K562 (cell line): ENCODE data around the gene LPCAT1. TPM values are rescaled to one million over a fixed set of nuclear protein-coding genes. Genes with fewer than 3 reads are reported as not detected.

Source experiments
- ATAC-seq: fragments of 200-7000 bp; cut with Tn5 transposase; 3 replicates; pipeline ENCODE4 v1.9.1; 2020; ENCODE audit warnings: moderate library complexity
- BruUV-seq: library from RNA; stranded (reverse); fragments of 400-500 nt; replicated peaks from 2 replicates; lab custom pipeline; 2021; lab: Mats Ljungman, UMichigan
- CTCF ChIA-PET: fragments of 300-600 bp; formaldehyde crosslinking; extraction: SDS; loops from one replicate; lab custom pipeline; 2021; ENCODE audit warnings: low intra/inter-chr PET ratio; lab: Yijun Ruan, JAX
- POLR2A ChIA-PET: fragments of 300-600, 350-650 bp; sonication (Branson Sonifier 250); formaldehyde crosslinking; extraction: SDS; loops from one replicate; lab custom pipeline; 2021; ENCODE audit warnings: antibody characterized with exemption, inconsistent platforms; lab: Yijun Ruan, JAX
- DNase-seq, 4 experiments: peaks; one replicate each; pipeline versions ENCODE4 v3.0.0 to v3.0.0-alpha.2; 2011 to 2018; ENCODE audit warnings: low spot score in 3 of 4, mixed read lengths in 3 of 4; ENCODE audit errors: extremely low read depth in 1 of 4
- FAIRE-seq: peaks from 2 replicates; lab custom pipeline; 2011; peaks lifted over from hg19 to GRCh38; lab: Jason Lieb, UNC
- H2AFZ ChIP-seq: 2 replicates; pipeline ENCODE4 v1.6.0; 2011; ENCODE audit warnings: low read depth, low read length, control low read depth, inconsistent platforms
- H3K27ac ChIP-seq: fragments of 200-600 bp; 3 replicates; pipeline ENCODE4 v1.8.0; 2011; ENCODE audit warnings: low read depth, mild to moderate bottlenecking, control low read depth, inconsistent platforms, low read length, moderate library complexity, mixed read lengths; ENCODE audit errors: extremely low read depth
- H3K27me3 ChIP-seq, 2 experiments: fragments of 300-600 bp in 1 of 2; 2 replicates in 1 of 2; 3 replicates in 1 of 2; pipeline versions ENCODE4 v1.6.0 to v1.8.0; 2011; ENCODE audit warnings: inconsistent platforms in 2 of 2, low read length in 2 of 2, mild to moderate bottlenecking in 1 of 2, mixed read lengths in 1 of 2, moderate library complexity in 1 of 2; ENCODE audit not compliant: control insufficient read depth in 2 of 2, insufficient read depth in 2 of 2
- H3K36me3 ChIP-seq: fragments of 300-600 bp; 3 replicates; pipeline ENCODE4 v1.8.0; 2011; ENCODE audit warnings: mild to moderate bottlenecking, low read length, inconsistent platforms; ENCODE audit not compliant: control insufficient read depth, insufficient read depth
- H3K4me1 ChIP-seq, 2 experiments: fragments of 200-600 bp in 1 of 2; replicated peaks in 1 of 2; 2 replicates in 1 of 2; 3 replicates in 1 of 2; pipeline versions ENCODE4 v1.5.1 to v1.8.0; 2011; ENCODE audit warnings: inconsistent platforms in 2 of 2, low read length in 2 of 2, mild to moderate bottlenecking in 1 of 2, mixed read lengths in 1 of 2, moderate library complexity in 1 of 2; ENCODE audit not compliant: control insufficient read depth in 2 of 2, insufficient read depth in 2 of 2
- H3K4me2 ChIP-seq: 2 replicates; pipeline ENCODE4 v1.6.1; 2011; ENCODE audit warnings: low read length, control low read depth, inconsistent platforms, mixed read lengths; ENCODE audit not compliant: insufficient read depth
- H3K4me3 ChIP-seq: fragments of 200-600 bp; sonication (generic), shearing (Covaris generic); 2 replicates; pipeline ENCODE4 v1.5.1; 2016; ENCODE audit warnings: control low read depth, inconsistent platforms
- H3K79me2 ChIP-seq: fragments of 200-600 bp; 3 replicates; pipeline ENCODE4 v1.8.0; 2011; ENCODE audit warnings: low read length, inconsistent platforms; ENCODE audit not compliant: control insufficient read depth, insufficient read depth
- H3K9ac ChIP-seq, 2 experiments: 2 replicates each; pipeline versions ENCODE4 v1.6.0 to v1.6.1; 2011; ENCODE audit warnings: low read depth in 2 of 2, low read length in 2 of 2, control low read depth in 1 of 2, inconsistent platforms in 1 of 2, mild to moderate bottlenecking in 1 of 2, mixed read lengths in 1 of 2; ENCODE audit not compliant: insufficient read depth in 1 of 2
- H3K9me1 ChIP-seq: one replicate; pipeline ENCODE4 v1.6.0; 2011; ENCODE audit warnings: inconsistent platforms, mild to moderate bottlenecking, low read length, moderate library complexity; ENCODE audit not compliant: control insufficient read depth, insufficient read depth
- H3K9me3 ChIP-seq: replicated peaks from 2 replicates; pipeline ENCODE4 v1.5.1; 2011; ENCODE audit warnings: low read depth, low read length, inconsistent platforms; ENCODE audit not compliant: control insufficient read depth, insufficient read depth
- H4K20me1 ChIP-seq: replicated peaks from 2 replicates; pipeline ENCODE4 v1.6.1; 2011; ENCODE audit warnings: low read length, inconsistent platforms, mixed read lengths; ENCODE audit not compliant: control insufficient read depth, insufficient read depth
- BHLHE40 ChIP-seq: IDR thresholded peaks from 2 replicates; pipeline ENCODE4 v1.6.1; 2011; ENCODE audit warnings: low read length, improper control_type of control experiment
- CBFA2T2 ChIP-seq: fragments of 450-650 bp; conservative IDR thresholded peaks from 2 replicates; pipeline ENCODE4 v1.6.1; 2017; ENCODE audit warnings: mild to moderate bottlenecking
- COPS2 ChIP-seq: fragments of 450-650 bp; conservative IDR thresholded peaks from 2 replicates; pipeline ENCODE4 v1.6.1; 2016; ENCODE audit warnings: mild to moderate bottlenecking, moderate library complexity
- ETV1 ChIP-seq: fragments of 450-650 bp; conservative IDR thresholded peaks from 2 replicates; pipeline ENCODE4 v1.6.1; 2016; ENCODE audit warnings: missing genetic modification characterization, control low read depth, low read depth, missing compliant biosample characterization
- PHB ChIP-seq: fragments of 250-450 bp; sonication (Bioruptor Pico); IDR thresholded peaks from 2 replicates; pipeline ENCODE4 v1.5.0; 2021
- PHF20 ChIP-seq: fragments of 450-650 bp; IDR thresholded peaks from 2 replicates; pipeline ENCODE4 v1.6.1; 2018; ENCODE audit not compliant: partially characterized antibody
- STAT5B ChIP-seq: fragments of 250-450 bp; sonication (Bioruptor Pico); IDR thresholded peaks from 2 replicates; pipeline ENCODE4 v1.8.0; 2021; ENCODE audit warnings: mild to moderate bottlenecking, inconsistent platforms
- TAF1 ChIP-seq: IDR thresholded peaks from 2 replicates; pipeline ENCODE4 v1.6.1; 2011; ENCODE audit warnings: mild to moderate bottlenecking, low read length, moderate library complexity; ENCODE audit not compliant: insufficient read depth, control insufficient read depth, severe bottlenecking; ENCODE audit errors: extremely low read depth
- ZNF12 ChIP-seq: sonication (generic); formaldehyde crosslinking; IDR thresholded peaks from 2 replicates; pipeline ENCODE4 v1.4.0; 2020; ENCODE audit warnings: mild to moderate bottlenecking, missing genetic modification reagents
- ZNF217 ChIP-seq: sonication (generic); formaldehyde crosslinking; IDR thresholded peaks from 2 replicates; pipeline ENCODE4 v1.8.0; 2022; ENCODE audit warnings: mild to moderate bottlenecking, missing genetic modification reagents
- WGBS: fragments of 100-300 bp; shearing (Covaris generic); methylation state at CpG from one replicate; pipeline ENCODE4 v1.1.6; 2016; ENCODE audit warnings: low coverage, mixed read lengths; ENCODE audit not compliant: insufficient coverage; ENCODE audit errors: missing lambda C conversion rate; 5-methylcytosine and 5-hydroxymethylcytosine counted together
- in situ Hi-C: fragments of 300-500 bp; cut with MboI; formaldehyde crosslinking; loops from 4 replicates; pipeline ENCODE4 v1.15.0; 2018; ENCODE audit warnings: inconsistent platforms, mixed read lengths
- intact Hi-C: fragments of 100-400 bp; cut with micrococcal nuclease; formaldehyde crosslinking; loops from 2 replicates; pipeline ENCODE4 v1.14.2; 2022
- polyA plus RNA-seq, 8 experiments: library from polyadenylated mRNA; depleted of rRNA in 4 of 8; stranded (reverse) in 5 of 8; unstranded in 3 of 8; fragments of >200 nt; fragmentation: Nextera tagmentation in 2 of 8; fragmentation: Illumina TruSeq in 1 of 8; extraction: Ambion mirVana in 2 of 8; extraction: Trizol in 1 of 8; gene quantifications; 2 replicates each; pipeline versions ENCODE4 v1.2.1 to v1.2.3, GENCODE V29; 2011 to 2014; ENCODE audit warnings: inconsistent platforms in 1 of 8, missing spikeins in 1 of 8
- total RNA-seq, 7 experiments: library from RNA; depleted of rRNA in 6 of 7; stranded (reverse); fragments of >200 nt in 6 of 7; fragmentation: Illumina TruSeq in 2 of 7; extraction: Trizol in 2 of 7; gene quantifications; 2 replicates each; pipeline versions ENCODE4 v1.2.1 to v1.2.3, GENCODE V29; 2011 to 2021; ENCODE audit warnings: low replicate concordance in 1 of 7
- TF ChIP-seq, protein P1 (sequence below): fragments of 250-450 bp; sonication (Bioruptor Pico); IDR thresholded peaks from 2 replicates; pipeline ENCODE4 v1.4.0; 2020; ENCODE audit warnings: mild to moderate bottlenecking
- TF ChIP-seq, protein P2 (sequence below): sonication (generic); formaldehyde crosslinking; IDR thresholded peaks from 2 replicates; pipeline ENCODE4 v1.8.1; 2023; ENCODE audit warnings: mild to moderate bottlenecking, missing genetic modification reagents, moderate library complexity
- TF ChIP-seq, protein P3 (sequence below), 2 experiments: fragments of 450-650 bp in 1 of 2; sonication (generic) in 1 of 2; formaldehyde crosslinking in 1 of 2; IDR thresholded peaks in 1 of 2; conservative IDR thresholded peaks in 1 of 2; 2 replicates each; pipeline versions ENCODE4 v1.6.1 to v1.8.1; 2016 to 2023; ENCODE audit warnings: mild to moderate bottlenecking in 2 of 2, moderate library complexity in 2 of 2, inconsistent platforms in 1 of 2, missing genetic modification reagents in 1 of 2
- TF ChIP-seq, protein P4 (sequence below): fragments of 250-450 bp; sonication (Bioruptor Pico); IDR thresholded peaks from 2 replicates; pipeline ENCODE4 v1.9.0; 2021; ENCODE audit warnings: mild to moderate bottlenecking, inconsistent platforms

Gene LPCAT1
- total and polyA plus RNA-seq, 9 of the 15 experiments (the other 6 are each of a cell fraction or from before 2014, with no cell fraction given), result 0.14 to 18.4 (median 13.9) TPM

DNA sequence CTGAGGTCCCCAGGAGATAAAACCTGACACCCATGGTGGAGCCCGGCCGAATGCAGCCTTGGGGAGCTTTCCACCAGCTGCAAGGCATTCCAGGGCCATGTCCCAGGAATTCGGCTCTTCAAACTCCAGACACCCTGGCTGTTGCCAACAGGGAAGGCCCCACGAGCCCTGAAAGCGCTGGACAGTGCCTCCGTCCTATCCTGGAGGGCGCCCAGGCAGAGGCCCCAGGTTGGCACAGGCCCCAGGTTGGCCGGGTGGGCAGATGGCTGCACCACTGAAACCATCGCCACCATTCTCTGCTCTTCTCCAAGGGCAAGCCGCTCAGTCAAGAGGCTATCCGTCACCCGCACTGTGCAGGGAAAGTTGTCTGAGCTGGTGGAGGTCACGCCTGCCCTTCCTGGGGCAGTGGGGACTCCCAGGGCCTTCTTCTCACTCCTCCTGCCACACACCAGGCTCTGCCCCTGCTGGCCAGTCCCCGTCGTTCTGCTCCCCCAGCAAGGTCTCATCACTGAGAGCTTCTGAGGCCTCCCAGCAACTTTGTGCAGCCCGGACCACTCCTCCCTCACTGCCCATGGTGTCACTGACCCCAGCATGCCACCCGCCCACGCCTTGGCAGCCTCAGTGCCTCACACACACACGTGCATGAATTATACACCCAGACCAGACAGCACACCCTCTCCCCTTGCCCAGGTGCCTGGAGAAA, 99.7 kb downstream of the LPCAT1 start:
- in situ Hi-C loops (no loop called here), intact Hi-C loops (no loop called here)
- H3K9me1 ChIP-seq, result peaks cover 3% of the 10 kb centered on the region
- 2% methylated on average over 19 of the region's 19 CpGs for WGBS
- no peak for TF ChIP-seq ZNF12
- TF ChIP-seq CBFA2T2, result no peak
- TF ChIP-seq TAF1, result no peak
- no peak for TF ChIP-seq PHB (CRISPR knock-in tag)
- TF ChIP-seq, protein P1, sequence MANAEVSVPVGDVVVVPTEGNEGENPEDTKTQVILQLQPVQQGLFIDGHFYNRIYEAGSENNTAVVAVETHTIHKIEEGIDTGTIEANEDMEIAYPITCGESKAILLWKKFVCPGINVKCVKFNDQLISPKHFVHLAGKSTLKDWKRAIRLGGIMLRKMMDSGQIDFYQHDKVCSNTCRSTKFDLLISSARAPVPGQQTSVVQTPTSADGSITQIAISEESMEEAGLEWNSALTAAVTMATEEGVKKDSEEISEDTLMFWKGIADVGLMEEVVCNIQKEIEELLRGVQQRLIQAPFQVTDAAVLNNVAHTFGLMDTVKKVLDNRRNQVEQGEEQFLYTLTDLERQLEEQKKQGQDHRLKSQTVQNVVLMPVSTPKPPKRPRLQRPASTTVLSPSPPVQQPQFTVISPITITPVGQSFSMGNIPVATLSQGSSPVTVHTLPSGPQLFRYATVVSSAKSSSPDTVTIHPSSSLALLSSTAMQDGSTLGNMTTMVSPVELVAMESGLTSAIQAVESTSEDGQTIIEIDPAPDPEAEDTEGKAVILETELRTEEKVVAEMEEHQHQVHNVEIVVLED (CRISPR knock-in tag), result no peak
- TF ChIP-seq BHLHE40, result no peak
- TF ChIP-seq, protein P2, sequence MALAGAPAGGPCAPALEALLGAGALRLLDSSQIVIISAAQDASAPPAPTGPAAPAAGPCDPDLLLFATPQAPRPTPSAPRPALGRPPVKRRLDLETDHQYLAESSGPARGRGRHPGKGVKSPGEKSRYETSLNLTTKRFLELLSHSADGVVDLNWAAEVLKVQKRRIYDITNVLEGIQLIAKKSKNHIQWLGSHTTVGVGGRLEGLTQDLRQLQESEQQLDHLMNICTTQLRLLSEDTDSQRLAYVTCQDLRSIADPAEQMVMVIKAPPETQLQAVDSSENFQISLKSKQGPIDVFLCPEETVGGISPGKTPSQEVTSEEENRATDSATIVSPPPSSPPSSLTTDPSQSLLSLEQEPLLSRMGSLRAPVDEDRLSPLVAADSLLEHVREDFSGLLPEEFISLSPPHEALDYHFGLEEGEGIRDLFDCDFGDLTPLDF (CRISPR knock-in tag), result no peak
- TF ChIP-seq ETV1 (tag), result no peak
- TF ChIP-seq ZNF217 (CRISPR knock-in tag), result no peak
- TF ChIP-seq COPS2, result no peak
- no peak for TF ChIP-seq PHF20
- TF ChIP-seq, protein P3, sequence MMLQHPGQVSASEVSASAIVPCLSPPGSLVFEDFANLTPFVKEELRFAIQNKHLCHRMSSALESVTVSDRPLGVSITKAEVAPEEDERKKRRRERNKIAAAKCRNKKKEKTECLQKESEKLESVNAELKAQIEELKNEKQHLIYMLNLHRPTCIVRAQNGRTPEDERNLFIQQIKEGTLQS (IDR thresholded peaks at IDR 0.05), result no peak
- TF ChIP-seq, protein P3 (CRISPR knock-in tag; conservative IDR thresholded peaks at IDR 0.05), result no peak
- no peak for TF ChIP-seq STAT5B (CRISPR knock-in tag)
- TF ChIP-seq, protein P4, sequence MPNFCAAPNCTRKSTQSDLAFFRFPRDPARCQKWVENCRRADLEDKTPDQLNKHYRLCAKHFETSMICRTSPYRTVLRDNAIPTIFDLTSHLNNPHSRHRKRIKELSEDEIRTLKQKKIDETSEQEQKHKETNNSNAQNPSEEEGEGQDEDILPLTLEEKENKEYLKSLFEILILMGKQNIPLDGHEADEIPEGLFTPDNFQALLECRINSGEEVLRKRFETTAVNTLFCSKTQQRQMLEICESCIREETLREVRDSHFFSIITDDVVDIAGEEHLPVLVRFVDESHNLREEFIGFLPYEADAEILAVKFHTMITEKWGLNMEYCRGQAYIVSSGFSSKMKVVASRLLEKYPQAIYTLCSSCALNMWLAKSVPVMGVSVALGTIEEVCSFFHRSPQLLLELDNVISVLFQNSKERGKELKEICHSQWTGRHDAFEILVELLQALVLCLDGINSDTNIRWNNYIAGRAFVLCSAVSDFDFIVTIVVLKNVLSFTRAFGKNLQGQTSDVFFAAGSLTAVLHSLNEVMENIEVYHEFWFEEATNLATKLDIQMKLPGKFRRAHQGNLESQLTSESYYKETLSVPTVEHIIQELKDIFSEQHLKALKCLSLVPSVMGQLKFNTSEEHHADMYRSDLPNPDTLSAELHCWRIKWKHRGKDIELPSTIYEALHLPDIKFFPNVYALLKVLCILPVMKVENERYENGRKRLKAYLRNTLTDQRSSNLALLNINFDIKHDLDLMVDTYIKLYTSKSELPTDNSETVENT (CRISPR knock-in tag), result no peak
- FAIRE-seq (no peak), ATAC-seq (no peak), DNase-seq (no peak)
- 0 out of 2 replicates have a peak, but pooled peaks cover 2% of the 10 kb centered on the region for H3K9me3 ChIP-seq
- H3K4me3 ChIP-seq, result no peak overlapping the region
- H3K27me3 ChIP-seq, result peaks cover 0 to 16% of the 10 kb centered on the region in 2 experiments; a peak in 2 of 5 replicates
- no peak overlapping the region for H2AFZ ChIP-seq
- ChIA-PET POLR2A (interaction anchor here (0.6 kb wide), 1 partner anchor 198 kb away, joined by 4 read pairs; no protein-coding TSS in a partner anchor), CTCF (no interaction called here)
- no peaks in the 10 kb centered on the region for H3K79me2 ChIP-seq
- 0 out of 2 replicates have a peak, but pooled peaks cover 7% of the 10 kb centered on the region for H4K20me1 ChIP-seq
- no peak overlapping the region; a peak in 1 of 4 replicates for H3K9ac ChIP-seq
- no peaks in the 10 kb centered on the region for H3K36me3 ChIP-seq
- H3K4me1 ChIP-seq, result peaks cover 0 to 6% of the 10 kb centered on the region in 2 experiments; a peak in 1 of 5 replicates
- H3K27ac ChIP-seq, result no peak overlapping the region
- BruUV-seq, result no TSS peak
- H3K4me2 ChIP-seq, result no peak overlapping the region
